ENCODE results near the gene ZNF862. TPM values are rescaled to one million over a fixed set of nuclear protein-coding genes. Genes with fewer than 3 reads are reported as not detected.

The ZNF862 gene
- total and polyA plus RNA-seq, 2 of the 8 experiments (the other 6 are each of a cell fraction or from before 2014, with no cell fraction given) = 1.8 to 3.9 TPM

GRCh38 chr7:149822353-149822943 lies 15.7 kb upstream of the ZNF862 start:
- WGBS, 2 experiments (ENCODE audit: extremely low coverage in 1 of 2, insufficient coverage in 1 of 2, insufficient read length in 1 of 2, insufficient replicate concordance in 2 of 2, low coverage in 1 of 2, low lambda C conversion rate in 2 of 2, missing lambda C conversion rate in 1 of 2) = 92% methylated on average over 22 of the region's 22 CpGs; no CpG with 5 or more reads in 1 of the 2 experiments
- Histone ChIP-seq H3K79me2 (ENCODE audit: control insufficient read depth in 1 of 2, insufficient read depth in 2 of 2, low read length in 2 of 2) (no peaks in the 10 kb centered on the region), H2BK120ac (replicated peaks; ENCODE audit: low read depth, low read length) (no peak overlapping the region), H3K4me3 (ENCODE audit: extremely low read depth in 1 of 4, insufficient read depth in 2 of 4, low read depth in 3 of 4, low read length in 4 of 4) (no peak overlapping the region), H2AK5ac (ENCODE audit: low read depth, low read length) (no peak overlapping the region), H3K9ac (replicated peaks in 1 of 4; ENCODE audit: extremely low read depth in 1 of 4, low read depth in 3 of 4, low read length in 3 of 4) (no peak overlapping the region), H2BK20ac (ENCODE audit: low read length) (no peak overlapping the region), H3K36me3 (ENCODE audit: control insufficient read depth in 2 of 4, insufficient read depth in 4 of 4, low read length in 3 of 4) (no peaks in the 10 kb centered on the region), H3K27ac (ENCODE audit: low read depth, low read length) (no peak overlapping the region), H4K20me1 (replicated peaks in 1 of 2; ENCODE audit: control insufficient read depth in 1 of 2, insufficient read depth in 2 of 2, low read length in 2 of 2) (no peaks in the 10 kb centered on the region), H3K9me3 (ENCODE audit: insufficient read depth in 2 of 2, low read depth in 1 of 2, low read length in 1 of 2) (peaks cover 8 to 29% of the 10 kb centered on the region in 2 experiments; a peak in 3 of 4 replicates), H3K56ac (replicated peaks; ENCODE audit: insufficient read length, low read depth, low read length) (no peak overlapping the region), H4K91ac (replicated peaks; ENCODE audit: insufficient read length, low read length) (no peak overlapping the region), H2BK12ac (ENCODE audit: low read depth, low read length) (no peak overlapping the region), H2BK5ac (ENCODE audit: low read depth, low read length) (no peak overlapping the region), H3K4ac (replicated peaks; ENCODE audit: insufficient read length, low read depth, low read length) (no peak overlapping the region), H4K5ac (ENCODE audit: insufficient read length, low read depth, low read length) (no peak overlapping the region), H3K18ac (ENCODE audit: extremely low read depth, low read length) (no peak overlapping the region), H3K23me2 (ENCODE audit: low read depth, low read length) (no peaks in the 10 kb centered on the region), H4K8ac (ENCODE audit: extremely low read depth, insufficient read depth, low read length) (no peak overlapping the region), H3K23ac (ENCODE audit: insufficient read length) (no peak overlapping the region), H3K4me2 (ENCODE audit: insufficient read depth in 1 of 2, low read depth in 2 of 2, low read length in 2 of 2) (no peak overlapping the region), H3K79me1 (ENCODE audit: low read depth, low read length) (no peaks in the 10 kb centered on the region; the same call in 1 of the 2 replicates), H3K4me1 (replicated peaks in 1 of 4; ENCODE audit: control insufficient read depth in 3 of 4, insufficient read depth in 4 of 4, low read length in 3 of 4) (no peaks in the 10 kb centered on the region; a peak in 1 of 7 replicates), H2BK15ac (ENCODE audit: low read length) (no peak overlapping the region), H3K14ac (ENCODE audit: insufficient read length) (no peak overlapping the region), H3K27me3 (replicated peaks in 1 of 4; ENCODE audit: control insufficient read depth in 3 of 4, extremely low read depth in 1 of 4, insufficient read depth in 3 of 4, low read length in 3 of 4) (no peaks in the 10 kb centered on the region), H2AFZ (ENCODE audit: low read length) (no peak overlapping the region)
- DNase-seq (ENCODE audit: low read depth in 1 of 2, low spot score in 2 of 2) (no peak), FAIRE-seq (no peak)
- ChIA-PET POLR2A (ENCODE audit: partially characterized antibody) (interaction anchor here (1.6 kb wide), 1 partner anchor 9 kb away, joined by 4 read pairs; no protein-coding TSS in a partner anchor), CTCF (ENCODE audit: partially characterized antibody) (interaction anchor here (0.6 to 2.5 kb wide), 8 partner anchors 9 to 1283 kb away, joined by 3 to 9 read pairs (median 4); no protein-coding TSS in a partner anchor)
- TF ChIP-seq CEBPB (IDR thresholded peaks at IDR 0.05; ENCODE audit: low read depth, low read length) = no peak
- TF ChIP-seq TAF7 (optimal IDR thresholded peaks at IDR 0.05; ENCODE audit: borderline replicate concordance, low read depth, low read length) = no peak
- no peak for TF ChIP-seq RNF2 (IDR thresholded peaks at IDR 0.05; ENCODE audit: borderline replicate concordance, low read depth, low read length, missing control alignments, poor library complexity, severe bottlenecking)
- no peak for TF ChIP-seq SP4 (IDR thresholded peaks at IDR 0.05; ENCODE audit: low read length)
- no peak for TF ChIP-seq SP1 (IDR thresholded peaks at IDR 0.05; ENCODE audit: low read depth, low read length)
- no peak for TF ChIP-seq RAD21 (IDR thresholded peaks at IDR 0.05 in 1 of 2, conservative IDR thresholded peaks at IDR 0.05 in 1 of 2; ENCODE audit: low read depth in 2 of 2, low read length in 2 of 2)
- TF ChIP-seq ASH2L (IDR thresholded peaks at IDR 0.05; ENCODE audit: low read length) = no peak
- TF ChIP-seq SRF (IDR thresholded peaks at IDR 0.05; ENCODE audit: low read depth, low read length) = no peak
- TF ChIP-seq GABPA (IDR thresholded peaks at IDR 0.05; ENCODE audit: borderline replicate concordance, insufficient read depth, low read length) = no peak
- no peak for TF ChIP-seq PHF8 (conservative IDR thresholded peaks at IDR 0.05; ENCODE audit: low read depth, low read length)
- no peak for TF ChIP-seq JUN (IDR thresholded peaks at IDR 0.05; ENCODE audit: low read depth, low read length)
- no peak for TF ChIP-seq CBX5 (IDR thresholded peaks at IDR 0.05; ENCODE audit: low read depth, low read length)
- TF ChIP-seq RXRA (IDR thresholded peaks at IDR 0.05; ENCODE audit: insufficient read depth, low read depth, low read length) = no peak
